ENCODE measurements around the gene ZNF813. TPM values are rescaled to one million over a fixed set of nuclear protein-coding genes. Genes with fewer than 3 reads are reported as not detected.
A peak's percentile ranks its signal among the peaks of the same experiment; 100 is the strongest.
"Not testable (repeated sequence)": the region's sequence is repeated elsewhere in the genome, so short reads cannot be mapped to it uniquely, and the experiment has no call there.

ZNF813 gene
- total RNA-seq, 1 experiment from 2014 or later, result 6.3 TPM

DNA sequence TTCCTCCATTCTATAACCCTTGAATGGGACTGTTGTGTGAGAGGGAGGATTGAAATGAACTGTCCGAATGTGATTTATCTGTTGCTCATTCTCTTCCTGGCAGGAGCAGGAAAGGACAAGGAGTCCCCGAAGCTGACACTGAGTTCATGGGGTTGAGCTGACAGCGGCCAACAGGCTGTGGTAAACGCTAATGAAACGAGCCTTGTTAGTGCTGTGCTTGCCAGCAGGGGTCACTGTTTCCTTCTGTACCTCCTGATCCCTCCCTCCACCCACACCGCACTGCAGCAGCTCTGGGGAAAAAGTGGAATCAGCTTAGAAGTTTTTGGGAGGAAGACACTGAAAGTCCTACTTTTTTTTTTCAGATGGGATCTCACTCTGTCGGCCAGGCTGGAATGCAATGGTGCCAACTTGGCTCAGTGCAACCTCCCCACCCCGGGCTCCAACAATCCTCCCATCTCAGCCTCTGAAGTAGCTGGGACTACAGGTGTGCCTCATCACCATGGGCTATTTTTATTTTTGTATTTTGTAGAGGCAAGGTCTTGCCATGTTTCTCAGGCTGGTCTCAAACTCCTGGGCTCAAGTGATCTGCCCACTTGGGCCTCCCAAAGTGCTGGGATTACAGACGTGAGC is 42.5 kb upstream of the ZNF813 start:
- no TSS peak for BruUV-seq (replicated peaks)
- Histone ChIP-seq H3K9me3 (ENCODE audit: insufficient read depth, low read depth) (peaks cover 10% of the 10 kb centered on the region; the same call in 1 of the 2 replicates), H3K4me2 (no peak overlapping the region), H3K27ac (no peak overlapping the region), H3K27me3 (ENCODE audit: insufficient read depth, low read depth) (no peaks in the 10 kb centered on the region), H2AFZ (no peak overlapping the region), H4K20me1 (ENCODE audit: insufficient read depth) (no peaks in the 10 kb centered on the region), H3K9me2 (ENCODE audit: insufficient read depth) (no peaks in the 10 kb centered on the region), H3F3A (ENCODE audit: insufficient read depth, low read depth) (no peaks in the 10 kb centered on the region), H3K4me3 (no peak overlapping the region), H3K79me2 (ENCODE audit: low read depth) (no peaks in the 10 kb centered on the region), H3K4me1 (replicated peaks; ENCODE audit: insufficient read depth) (no peaks in the 10 kb centered on the region), H3K36me3 (ENCODE audit: low read depth) (no peaks in the 10 kb centered on the region)
- no peak for TF ChIP-seq EZH2 (IDR thresholded peaks at IDR 0.05; ENCODE audit: low read depth)
- TF ChIP-seq, protein P1, sequence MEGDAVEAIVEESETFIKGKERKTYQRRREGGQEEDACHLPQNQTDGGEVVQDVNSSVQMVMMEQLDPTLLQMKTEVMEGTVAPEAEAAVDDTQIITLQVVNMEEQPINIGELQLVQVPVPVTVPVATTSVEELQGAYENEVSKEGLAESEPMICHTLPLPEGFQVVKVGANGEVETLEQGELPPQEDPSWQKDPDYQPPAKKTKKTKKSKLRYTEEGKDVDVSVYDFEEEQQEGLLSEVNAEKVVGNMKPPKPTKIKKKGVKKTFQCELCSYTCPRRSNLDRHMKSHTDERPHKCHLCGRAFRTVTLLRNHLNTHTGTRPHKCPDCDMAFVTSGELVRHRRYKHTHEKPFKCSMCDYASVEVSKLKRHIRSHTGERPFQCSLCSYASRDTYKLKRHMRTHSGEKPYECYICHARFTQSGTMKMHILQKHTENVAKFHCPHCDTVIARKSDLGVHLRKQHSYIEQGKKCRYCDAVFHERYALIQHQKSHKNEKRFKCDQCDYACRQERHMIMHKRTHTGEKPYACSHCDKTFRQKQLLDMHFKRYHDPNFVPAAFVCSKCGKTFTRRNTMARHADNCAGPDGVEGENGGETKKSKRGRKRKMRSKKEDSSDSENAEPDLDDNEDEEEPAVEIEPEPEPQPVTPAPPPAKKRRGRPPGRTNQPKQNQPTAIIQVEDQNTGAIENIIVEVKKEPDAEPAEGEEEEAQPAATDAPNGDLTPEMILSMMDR (conservative IDR thresholded peaks at IDR 0.05), result peak; percentile 62
- CTCF ChIA-PET, result interaction anchor here (1.1 kb wide), 1 partner anchor 368 kb away, joined by 4 read pairs; no protein-coding TSS in a partner anchor
- DNase-seq, result peak; percentile 37
- POLR2A ChIA-PET (ENCODE audit: unreplicated experiment), result interaction anchor here (0.6 kb wide), 1 partner anchor 366 kb away, joined by 4 read pairs; no protein-coding TSS in a partner anchor
- intact Hi-C loops (cut with micrococcal nuclease; ENCODE audit: unreplicated experiment), result loop anchor here (1.0 kb wide), 1 partner anchor 321 kb away; no protein-coding TSS in a partner anchor

DNA sequence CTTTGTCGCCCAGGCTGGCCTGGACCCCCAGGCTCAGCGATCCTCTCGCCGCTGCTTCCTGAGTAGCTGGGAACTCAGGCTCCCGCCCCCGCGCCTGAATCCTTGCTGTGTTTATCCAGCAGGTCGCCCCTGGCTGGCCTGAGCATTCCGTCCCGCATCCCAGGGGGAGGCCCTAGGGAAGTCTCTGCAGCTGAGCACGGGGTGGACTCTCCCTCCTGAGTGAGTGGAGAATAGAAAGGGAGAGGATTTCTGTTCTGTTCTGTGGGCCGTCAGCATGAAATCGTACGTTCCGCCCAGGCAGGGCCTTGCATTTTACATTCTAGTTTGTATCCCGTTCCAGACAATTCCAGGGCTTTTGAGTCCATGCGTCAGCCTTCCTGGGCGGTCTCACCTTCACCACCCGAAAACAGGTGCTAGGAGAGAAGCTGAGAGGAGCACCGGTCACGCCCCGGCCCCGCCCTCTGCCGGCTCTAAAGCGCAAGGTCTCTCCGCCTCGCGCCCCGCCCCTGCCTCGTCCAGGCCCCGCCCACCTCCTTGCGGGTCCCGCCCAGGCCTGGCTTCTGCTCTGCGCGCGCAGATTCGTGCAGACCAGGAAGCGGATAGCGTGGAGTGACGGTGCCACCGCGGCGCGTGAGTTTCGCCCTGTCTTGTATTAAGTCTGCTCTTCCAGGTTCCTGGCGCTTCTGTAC is 36.0 kb upstream of the ZNF813 start, which contains the start of gene ZNF761:
ZNF761 (plus strand) TSS at position 586 of the 689 bp plus-strand sequence. CDS start 15,285 bp downstream, outside the sequence.
- DNase-seq, result peak; percentile 90 to 99
- peak within 1 kb of the TSS; percentile 91 for H2AFZ ChIP-seq
- intact Hi-C loops (cut with micrococcal nuclease; ENCODE audit: unreplicated experiment), result loop anchor here (10.0 kb wide), 1 partner anchor 83 kb away; no protein-coding TSS in a partner anchor
- CTCF ChIA-PET, result no interaction called here
- no peaks in the 10 kb centered on the region for H3K27me3 ChIP-seq (ENCODE audit: insufficient read depth, low read depth)
- H3K79me2 ChIP-seq (ENCODE audit: low read depth), result peaks cover 17% of the 10 kb centered on the region
- peak within 1 kb of the TSS; percentile 67 for H3K27ac ChIP-seq
- no peaks in the 10 kb centered on the region for H3F3A ChIP-seq (ENCODE audit: insufficient read depth, low read depth)
- H3K9me3 ChIP-seq (ENCODE audit: insufficient read depth, low read depth), result peaks cover 3% of the 10 kb centered on the region; the same call in 1 of the 2 replicates
- H3K36me3 ChIP-seq (ENCODE audit: low read depth), result peaks cover 31% of the 10 kb centered on the region
- H3K4me2 ChIP-seq, result peak within 1 kb of the TSS; percentile 79
- no peaks in the 10 kb centered on the region; the same call in 1 of the 2 replicates for H3K4me1 ChIP-seq (replicated peaks; ENCODE audit: insufficient read depth)
- peak within 1 kb of the TSS; percentile 91 for H3K4me3 ChIP-seq
- no peaks in the 10 kb centered on the region for H4K20me1 ChIP-seq (ENCODE audit: insufficient read depth)
- BruUV-seq (replicated peaks), result TSS peak; percentile 63
- H3K9me2 ChIP-seq (ENCODE audit: insufficient read depth), result no peaks in the 10 kb centered on the region
- TF ChIP-seq EZH2 (IDR thresholded peaks at IDR 0.05; ENCODE audit: low read depth), result no peak
- TF ChIP-seq, protein P1 (conservative IDR thresholded peaks at IDR 0.05), result peak; percentile 60
- POLR2A ChIA-PET (ENCODE audit: unreplicated experiment), result no interaction called here

DNA sequence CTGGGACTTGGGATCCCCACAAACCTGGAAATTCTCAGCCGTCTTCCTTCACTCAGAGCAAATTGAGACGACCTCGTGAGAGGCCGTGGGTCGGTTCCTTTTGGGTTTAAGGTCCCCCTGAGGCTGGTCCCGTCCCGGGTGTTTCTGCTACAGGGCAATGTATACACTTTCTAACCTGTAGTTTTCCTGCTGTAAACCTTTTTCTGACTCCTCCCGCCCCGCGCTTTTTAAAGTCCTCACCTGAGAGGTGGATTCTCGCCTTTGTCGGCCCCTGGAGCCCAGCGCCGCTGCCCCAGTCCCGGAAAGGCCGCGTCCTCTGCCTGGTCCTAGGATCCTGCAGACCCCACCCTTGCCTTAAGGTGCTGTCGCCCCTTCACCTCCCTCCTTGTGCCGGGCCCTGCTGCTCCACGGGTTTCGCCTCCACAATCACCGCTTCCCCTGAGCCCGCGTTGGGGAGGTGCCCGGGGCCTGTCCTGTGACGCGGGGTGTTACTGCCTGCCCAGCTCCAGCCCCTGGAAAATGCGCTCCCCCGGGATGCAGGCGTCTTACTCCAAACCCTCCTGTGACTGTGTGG is 35.4 kb upstream of the ZNF813 start:
- POLR2A ChIA-PET (ENCODE audit: unreplicated experiment), result interaction anchor here (0.6 kb wide), 1 partner anchor 596 kb away, joined by 3 read pairs; no protein-coding TSS in a partner anchor
- peaks cover 8% of the 10 kb centered on the region; the same call in 1 of the 2 replicates for H3K9me3 ChIP-seq (ENCODE audit: insufficient read depth, low read depth)
- H3K27ac ChIP-seq, result peak overlapping the region; percentile 67
- no peak for DNase-seq
- peak overlapping the region; percentile 91 for H3K4me3 ChIP-seq
- no peaks in the 10 kb centered on the region; the same call in 1 of the 2 replicates for H3K4me1 ChIP-seq (replicated peaks; ENCODE audit: insufficient read depth)
- TF ChIP-seq, protein P1 (conservative IDR thresholded peaks at IDR 0.05), result no peak
- no peak for TF ChIP-seq EZH2 (IDR thresholded peaks at IDR 0.05; ENCODE audit: low read depth)
- CTCF ChIA-PET, result no interaction called here
- no peaks in the 10 kb centered on the region for H4K20me1 ChIP-seq (ENCODE audit: insufficient read depth)
- peaks cover 36% of the 10 kb centered on the region for H3K36me3 ChIP-seq (ENCODE audit: low read depth)
- H3K79me2 ChIP-seq (ENCODE audit: low read depth), result peaks cover 17% of the 10 kb centered on the region
- H3K9me2 ChIP-seq (ENCODE audit: insufficient read depth), result no peaks in the 10 kb centered on the region
- peak overlapping the region; percentile 79 for H3K4me2 ChIP-seq
- peak overlapping the region; percentile 91 for H2AFZ ChIP-seq
- BruUV-seq (replicated peaks), result TSS peak; percentile 76
- no peaks in the 10 kb centered on the region for H3F3A ChIP-seq (ENCODE audit: insufficient read depth, low read depth)
- intact Hi-C loops (cut with micrococcal nuclease; ENCODE audit: unreplicated experiment), result loop anchor here (10.0 kb wide), 1 partner anchor 83 kb away; no protein-coding TSS in a partner anchor
- H3K27me3 ChIP-seq (ENCODE audit: insufficient read depth, low read depth), result no peaks in the 10 kb centered on the region

DNA sequence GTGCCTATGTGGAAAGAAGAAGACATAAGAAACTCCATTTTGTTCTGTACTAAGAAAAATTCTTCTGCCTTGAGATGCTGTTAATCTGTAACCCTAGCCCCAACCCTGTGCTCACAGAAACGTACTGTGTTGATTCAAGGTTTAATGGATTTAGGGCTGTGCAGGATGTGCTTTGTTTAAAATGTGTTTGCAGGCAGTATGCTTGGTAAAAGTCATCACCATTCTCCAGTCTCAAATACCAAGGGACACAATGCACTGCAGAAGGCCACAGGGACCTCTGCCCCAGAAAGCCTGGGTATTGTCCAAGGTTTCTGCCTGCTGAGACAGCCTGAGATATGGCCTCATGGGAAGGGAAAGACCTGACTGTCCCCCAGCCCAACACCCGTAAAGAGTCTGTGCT is 23.7 kb upstream of the ZNF813 start:
- H3K79me2 ChIP-seq (ENCODE audit: low read depth); intact Hi-C loops (cut with micrococcal nuclease; ENCODE audit: unreplicated experiment): not testable (repeated sequence)

More for the DNA sequence above, 23.7 kb upstream of the ZNF813 start:
- H3K9me2 ChIP-seq (ENCODE audit: insufficient read depth); H3K27me3 ChIP-seq (ENCODE audit: insufficient read depth, low read depth); H3K4me1 ChIP-seq (replicated peaks; ENCODE audit: insufficient read depth); POLR2A ChIA-PET (ENCODE audit: unreplicated experiment); H3K4me2 ChIP-seq; BruUV-seq (replicated peaks); H2AFZ ChIP-seq; H3F3A ChIP-seq (ENCODE audit: insufficient read depth, low read depth); CTCF ChIA-PET; H3K4me3 ChIP-seq; DNase-seq; H4K20me1 ChIP-seq (ENCODE audit: insufficient read depth); H3K27ac ChIP-seq: not testable (repeated sequence)
- H3K36me3 ChIP-seq (ENCODE audit: low read depth), result peaks cover 49% of the 10 kb centered on the region
- peaks cover 48% of the 10 kb centered on the region for H3K9me3 ChIP-seq (ENCODE audit: insufficient read depth, low read depth)

All from PC-9 (cell line).